Fibroblast of skin of left quadriceps (primary cell): ENCODE data around the gene PSMD5.

ENCODE experiments used
- DNase-seq, 2 experiments: peaks; one replicate each; pipeline ENCODE4 v3.0.0-alpha.2; 2013; ENCODE audit warnings: low read depth in 2 of 2

PSMD5 gene

GRCh38 chr9:120855827-120856670, 13.3 kb upstream of the PSMD5 start:
- DNase-seq = no peak

DNA sequence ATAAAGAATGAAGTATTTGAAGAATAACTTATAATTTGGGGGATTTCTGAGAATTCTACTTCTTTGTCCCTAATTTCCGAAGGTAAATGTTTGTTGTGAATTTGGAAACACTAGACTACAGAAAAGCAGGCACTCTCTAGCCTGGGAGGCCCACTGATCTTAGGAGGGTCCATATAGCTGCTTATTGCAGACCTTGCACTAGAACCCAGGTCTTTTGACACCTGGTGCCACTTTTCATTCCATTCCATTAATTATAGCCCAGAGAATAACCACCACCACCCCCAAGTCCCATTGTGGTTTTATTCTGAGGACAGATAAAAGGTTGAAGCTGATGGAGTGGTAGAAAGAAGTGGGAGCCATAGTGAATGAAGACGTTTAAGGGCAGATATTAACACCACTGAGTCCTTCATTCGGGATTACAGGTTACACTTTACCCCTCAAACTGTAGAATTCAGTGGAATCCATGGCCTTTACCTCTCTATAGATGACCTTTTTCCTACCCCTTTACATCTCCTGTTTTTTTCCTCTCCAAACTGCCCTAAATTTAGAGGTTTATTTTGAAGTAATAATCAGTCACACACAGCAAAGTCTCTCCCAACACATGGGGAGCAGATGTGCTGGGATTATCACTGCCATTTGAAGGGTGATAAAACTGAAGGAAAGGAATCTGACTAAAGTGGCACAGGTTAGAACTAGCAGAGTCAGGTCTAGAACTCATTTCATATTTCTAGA, 12.0 kb upstream of the PSMD5 start:
- DNase-seq = no peak

GRCh38 chr9:120853198-120853597, 10.5 kb upstream of the PSMD5 start:
- no peak for DNase-seq

GRCh38 chr9:120852240-120853010, 9.7 kb upstream of the PSMD5 start:
- no peak for DNase-seq

GRCh38 chr9:120851449-120851848, 8.7 kb upstream of the PSMD5 start:
- DNase-seq = no peak

DNA sequence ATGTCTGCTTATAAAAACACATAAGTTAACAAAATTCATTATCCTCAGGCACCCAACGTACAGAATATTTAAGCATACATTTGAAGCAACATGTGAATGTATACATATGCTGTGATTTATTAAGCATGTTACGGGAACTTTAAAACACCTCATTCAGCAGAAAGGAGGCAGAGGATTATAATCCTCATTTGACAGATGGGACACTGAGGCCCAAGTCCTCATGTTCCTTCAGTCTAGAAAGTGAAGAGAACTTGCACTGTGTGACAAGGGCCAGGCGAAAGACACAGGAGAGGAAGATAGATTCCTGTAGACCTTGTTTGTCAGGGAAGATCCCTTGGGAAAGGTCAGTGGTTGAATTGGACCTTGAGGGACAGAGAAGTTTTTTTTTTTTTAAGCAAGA, 7.6 kb upstream of the PSMD5 start:
- no peak for DNase-seq

GRCh38 chr9:120846906-120847305, 4.2 kb upstream of the PSMD5 start:
- DNase-seq = no peak

DNA sequence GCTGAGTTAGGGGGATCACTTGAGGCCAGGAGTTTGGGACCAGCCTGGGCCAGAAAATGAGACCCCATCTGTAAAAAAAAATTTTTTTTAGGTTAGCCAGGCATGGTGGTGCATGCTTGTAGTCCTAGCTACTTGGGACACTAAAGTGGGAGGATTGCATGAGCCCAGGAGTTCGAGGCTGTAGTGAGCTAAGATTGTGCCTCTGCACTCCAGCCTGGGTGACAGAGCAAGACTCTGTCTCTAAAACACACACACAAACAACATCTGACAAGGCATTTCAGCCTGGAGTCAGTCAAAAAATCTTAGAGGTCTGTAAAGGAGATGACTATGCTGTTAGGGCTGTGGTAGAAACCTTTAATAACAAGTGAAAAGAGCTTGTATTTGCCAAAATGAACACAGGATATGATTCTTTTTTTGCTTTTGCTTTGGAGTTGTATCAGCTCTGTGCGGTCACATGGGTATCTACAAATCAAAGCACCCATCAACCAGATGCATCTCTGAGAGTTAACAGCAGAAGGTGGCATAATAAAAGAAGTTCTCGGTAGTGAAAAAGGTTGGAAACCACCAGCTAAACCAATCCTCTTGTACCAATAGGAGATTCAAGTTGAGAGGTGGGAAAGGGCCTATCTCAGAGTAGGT, 3.6 kb upstream of the PSMD5 start:
- no peak for DNase-seq

- no peak for DNase-seq
Measured at GRCh38 chr9:120845255-120845654, 2.5 kb upstream of the PSMD5 start.

- no peak for DNase-seq
Measured at GRCh38 chr9:120841930-120842684, 615 bp downstream of the PSMD5 start.

GRCh38 chr9:120839146-120839545, 3.6 kb downstream of the PSMD5 start:
- no peak for DNase-seq

DNA sequence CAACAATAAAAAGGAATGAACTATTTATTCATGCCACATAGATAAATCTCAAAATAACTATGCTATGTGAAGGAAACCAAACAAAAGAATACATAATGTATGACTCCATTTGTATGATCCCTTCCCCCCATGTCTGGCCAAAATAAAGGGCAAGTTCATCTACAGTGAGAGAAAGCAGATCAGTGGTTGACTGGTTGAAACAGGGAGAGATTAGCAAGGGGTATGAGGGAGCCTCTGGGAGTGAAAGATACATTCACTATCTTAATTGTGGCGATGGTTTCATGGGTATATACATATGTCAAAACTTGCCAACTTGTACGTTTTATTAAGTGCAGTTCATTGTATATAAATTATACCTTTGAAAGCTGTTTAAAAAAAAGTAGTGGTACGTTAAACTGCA, 4.8 kb downstream of the PSMD5 start:
- DNase-seq = no peak

DNA sequence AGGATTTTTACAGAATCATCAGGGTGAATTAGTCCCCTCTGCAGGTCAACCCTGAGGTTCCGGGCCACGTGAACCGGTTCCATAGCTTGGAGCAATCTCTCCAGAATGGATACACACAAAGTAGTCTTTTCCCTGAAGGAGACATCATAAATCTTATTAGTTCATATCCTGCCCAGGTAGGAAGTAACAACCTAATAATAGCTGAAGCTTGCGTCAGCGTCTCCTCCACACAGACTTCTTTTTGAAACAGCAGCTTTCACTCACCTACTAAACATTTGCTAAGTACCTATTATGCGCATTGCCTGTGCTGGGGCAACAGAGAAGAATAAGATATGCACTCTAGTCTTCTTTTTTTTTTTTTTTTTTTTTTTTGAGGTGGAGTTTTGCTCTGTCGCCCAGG, 9.4 kb downstream of the PSMD5 start:
- DNase-seq = no peak

- DNase-seq = no peak
Measured at GRCh38 chr9:120832807-120833206, 9.9 kb downstream of the PSMD5 start.

GRCh38 chr9:120830865-120831264, 11.9 kb downstream of the PSMD5 start:
- DNase-seq = no peak

DNA sequence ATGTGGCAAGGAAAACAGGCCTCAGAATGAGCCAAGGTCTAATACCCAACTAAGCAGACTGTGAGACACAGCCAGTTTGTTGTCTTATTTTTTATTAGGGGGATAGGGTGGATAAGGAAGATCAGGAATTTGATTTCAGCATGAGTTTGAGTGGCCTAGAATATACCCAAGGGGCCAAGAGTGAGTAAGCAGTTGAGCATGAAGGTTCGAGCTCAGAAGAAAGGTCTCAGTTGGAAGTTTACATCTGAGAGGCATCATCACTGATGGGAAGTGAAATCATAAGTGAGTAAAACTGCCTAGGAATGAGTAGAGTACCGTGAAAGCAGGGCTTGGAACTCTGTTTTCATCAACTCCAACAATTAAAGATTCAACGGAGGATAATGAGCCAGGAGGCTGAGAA, 12.6 kb downstream of the PSMD5 start:
- no peak for DNase-seq

DNA sequence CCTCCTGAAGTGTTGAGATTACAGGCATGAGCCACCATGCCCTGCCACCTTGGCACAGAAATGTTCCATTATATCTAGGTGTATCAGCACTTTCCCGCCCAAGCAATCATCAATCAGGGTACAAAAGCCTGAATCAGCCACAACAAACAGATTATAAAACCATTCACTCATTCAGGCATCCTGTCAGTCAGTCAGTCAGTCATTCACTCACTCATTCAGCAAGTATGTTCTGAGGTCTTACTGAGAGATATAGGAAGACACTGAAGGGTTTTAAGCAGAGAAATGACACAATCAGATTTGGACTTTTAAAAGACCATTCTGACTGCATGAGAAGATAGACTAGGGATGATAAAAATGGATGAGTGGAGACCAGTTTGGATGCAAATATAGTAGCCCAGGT, 13.1 kb downstream of the PSMD5 start:
- DNase-seq = no peak

- no peak for DNase-seq
Measured at GRCh38 chr9:120820095-120820494, 22.6 kb downstream of the PSMD5 start.

GRCh38 chr9:120818595-120818994, 24.1 kb downstream of the PSMD5 start:
- no peak for DNase-seq

DNA sequence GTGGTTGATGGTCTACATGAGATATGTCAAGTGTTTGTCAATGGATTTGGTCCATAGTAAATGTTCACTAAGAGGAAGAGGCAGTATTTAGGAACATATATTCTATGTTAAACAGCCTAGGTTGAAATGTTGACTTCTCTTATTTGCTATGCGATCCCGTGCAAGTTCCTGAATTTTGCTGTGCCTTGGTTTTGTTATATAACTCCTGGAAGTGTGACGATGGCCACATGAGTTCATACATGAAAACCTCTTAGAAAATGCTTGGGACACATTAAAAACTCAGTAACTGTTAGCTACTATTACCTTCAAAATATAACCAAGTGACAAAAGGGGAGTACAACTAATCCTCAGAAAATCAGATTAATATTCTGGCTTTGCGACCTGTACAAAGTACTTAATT, 27.6 kb downstream of the PSMD5 start:
- DNase-seq = no peak

DNA sequence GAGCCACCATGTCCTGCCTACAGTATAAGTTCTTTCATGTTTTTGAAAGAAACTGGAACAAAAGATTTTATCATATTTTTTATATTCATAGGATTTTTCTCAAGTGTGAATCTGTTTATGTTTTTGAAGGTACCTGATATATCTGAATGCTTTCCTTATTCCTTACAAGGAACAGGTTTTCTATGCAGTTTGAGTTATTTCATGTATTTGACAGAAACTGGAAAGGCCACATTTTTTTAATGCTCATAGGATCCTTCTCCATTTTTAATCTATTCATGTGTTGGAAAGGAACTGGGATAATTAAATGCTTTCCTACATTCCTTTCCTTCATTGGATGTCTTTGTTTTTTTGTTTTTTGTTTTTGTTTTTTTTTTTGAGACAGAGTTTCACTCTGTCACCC, 33.8 kb downstream of the PSMD5 start:
- no peak for DNase-seq
